ENCODE measurements around the gene HIC1. TPM values are rescaled to one million over a fixed set of nuclear protein-coding genes. Genes with fewer than 3 reads are reported as not detected.

Gene HIC1
- total and polyA plus RNA-seq, 8 donors = 17.4 to 37.5 (median 24.6) TPM

DNA sequence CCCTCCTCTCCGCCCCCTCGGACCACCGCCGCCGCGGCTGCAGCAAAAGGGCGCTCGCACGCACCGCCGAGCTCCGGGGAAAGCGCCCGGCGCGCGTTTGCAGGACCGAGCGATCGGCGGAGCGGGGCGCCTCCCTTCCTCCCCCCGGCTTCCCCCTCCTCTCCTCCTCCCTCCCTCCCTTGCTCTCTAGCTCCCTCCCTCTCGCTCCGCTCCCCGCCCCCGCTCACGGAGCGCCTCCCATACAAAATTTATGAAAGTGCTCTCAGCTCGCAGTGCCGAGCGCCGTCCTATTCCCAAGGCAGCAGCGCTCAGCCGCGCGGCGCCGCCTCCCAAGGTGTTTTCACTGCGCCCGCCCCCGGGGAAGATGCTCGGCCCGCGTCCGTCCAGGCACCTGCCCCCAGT, 29.7 kb upstream of the HIC1 start, which contains the start of gene RTN4RL1:
TSS of gene RTN4RL1 (minus strand) at position 115 of the 402 bp plus-strand sequence. CDS start 469 bp downstream, outside the sequence.
- intact Hi-C loops (cut with DNase I) = loop anchor here in 1 of 2 donors (5.0 kb wide), 1 partner anchor 118 kb away; no protein-coding TSS in a partner anchor
- peak within 1 kb of the TSS; percentile 42 to 51 for H3K4me3 ChIP-seq
- no peak within 1 kb of the TSS for H3K27ac ChIP-seq
- peaks cover 20 to 95% of the 10 kb centered on the region in 2 donors for H3K27me3 ChIP-seq
- ATAC-seq = peak; percentile 65
- peaks cover 14 to 37% of the 10 kb centered on the region in 2 donors for H3K4me1 ChIP-seq
- no peaks in the 10 kb centered on the region for H3K9me3 ChIP-seq
- TF ChIP-seq, protein P1, sequence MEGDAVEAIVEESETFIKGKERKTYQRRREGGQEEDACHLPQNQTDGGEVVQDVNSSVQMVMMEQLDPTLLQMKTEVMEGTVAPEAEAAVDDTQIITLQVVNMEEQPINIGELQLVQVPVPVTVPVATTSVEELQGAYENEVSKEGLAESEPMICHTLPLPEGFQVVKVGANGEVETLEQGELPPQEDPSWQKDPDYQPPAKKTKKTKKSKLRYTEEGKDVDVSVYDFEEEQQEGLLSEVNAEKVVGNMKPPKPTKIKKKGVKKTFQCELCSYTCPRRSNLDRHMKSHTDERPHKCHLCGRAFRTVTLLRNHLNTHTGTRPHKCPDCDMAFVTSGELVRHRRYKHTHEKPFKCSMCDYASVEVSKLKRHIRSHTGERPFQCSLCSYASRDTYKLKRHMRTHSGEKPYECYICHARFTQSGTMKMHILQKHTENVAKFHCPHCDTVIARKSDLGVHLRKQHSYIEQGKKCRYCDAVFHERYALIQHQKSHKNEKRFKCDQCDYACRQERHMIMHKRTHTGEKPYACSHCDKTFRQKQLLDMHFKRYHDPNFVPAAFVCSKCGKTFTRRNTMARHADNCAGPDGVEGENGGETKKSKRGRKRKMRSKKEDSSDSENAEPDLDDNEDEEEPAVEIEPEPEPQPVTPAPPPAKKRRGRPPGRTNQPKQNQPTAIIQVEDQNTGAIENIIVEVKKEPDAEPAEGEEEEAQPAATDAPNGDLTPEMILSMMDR (IDR thresholded peaks at IDR 0.05) = no peak
- DNase-seq = peak in 3 of 4 donors; percentile 57 to 90 (median 76)
- no peaks in the 10 kb centered on the region for H3K36me3 ChIP-seq

DNA sequence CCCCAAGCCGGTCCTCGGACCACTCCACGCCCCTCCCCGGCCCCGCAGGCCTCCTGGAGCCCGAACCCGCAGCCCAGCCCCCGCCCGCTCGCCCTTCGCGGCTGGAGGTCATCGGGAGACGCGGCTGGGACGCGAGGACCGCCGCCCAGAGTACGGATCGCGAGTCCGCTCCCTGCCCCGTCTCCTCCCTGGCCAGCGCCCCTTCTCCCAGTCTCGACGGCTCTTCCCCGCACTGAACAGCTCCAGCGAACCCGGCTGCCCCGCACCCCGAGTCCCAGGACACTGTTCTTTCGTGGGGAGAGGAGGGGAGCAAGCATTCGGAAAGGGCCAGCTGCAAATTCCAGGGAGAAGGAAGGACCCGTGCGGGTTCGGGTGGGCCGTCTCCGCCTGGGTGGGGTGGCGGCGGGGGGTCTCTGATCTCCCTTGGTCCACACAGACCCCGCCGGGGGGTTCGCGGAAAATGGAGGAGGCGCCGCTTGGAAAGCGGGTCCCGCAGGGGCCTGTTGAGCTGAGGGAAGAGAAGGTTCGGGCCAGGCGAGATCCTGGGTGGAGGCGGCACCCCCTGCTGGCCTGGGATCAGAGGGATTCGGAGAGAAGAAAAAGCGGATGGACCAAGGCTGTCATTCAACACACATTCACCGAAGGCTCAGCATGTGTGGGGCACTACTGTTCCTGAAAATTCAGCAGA, 29.1 kb upstream of the HIC1 start:
- Histone ChIP-seq H3K27ac (no peak overlapping the region), H3K36me3 (no peaks in the 10 kb centered on the region), H3K9me3 (no peaks in the 10 kb centered on the region), H3K4me3 (peak overlapping the region; percentile 42 to 51), H3K27me3 (peaks cover 20 to 90% of the 10 kb centered on the region in 2 donors), H3K4me1 (peaks cover 16 to 41% of the 10 kb centered on the region in 2 donors)
- TF ChIP-seq, protein P1 (IDR thresholded peaks at IDR 0.05) = peak; percentile 41 to 53
- ATAC-seq (peak; percentile 59), DNase-seq (peak in 3 of 4 donors; percentile 62 to 85 (median 77))
- intact Hi-C loops (cut with DNase I) = loop anchor here in 1 of 2 donors (5.0 kb wide), 1 partner anchor 118 kb away; no protein-coding TSS in a partner anchor

GRCh38 chr17:2027528-2028233, 27.2 kb upstream of the HIC1 start:
- ATAC-seq (no peak), DNase-seq (no peak)
- Histone ChIP-seq H3K9me3 (no peaks in the 10 kb centered on the region), H3K4me1 (peaks cover 20 to 52% of the 10 kb centered on the region in 2 donors), H3K27ac (no peak overlapping the region), H3K27me3 (peaks cover 20 to 76% of the 10 kb centered on the region in 2 donors), H3K4me3 (no peak overlapping the region), H3K36me3 (no peaks in the 10 kb centered on the region)
- intact Hi-C loops (cut with DNase I) = loop anchor here in 1 of 2 donors (5.0 kb wide), 1 partner anchor 120 kb away; no protein-coding TSS in a partner anchor
- TF ChIP-seq, protein P1 (IDR thresholded peaks at IDR 0.05) = no peak

DNA sequence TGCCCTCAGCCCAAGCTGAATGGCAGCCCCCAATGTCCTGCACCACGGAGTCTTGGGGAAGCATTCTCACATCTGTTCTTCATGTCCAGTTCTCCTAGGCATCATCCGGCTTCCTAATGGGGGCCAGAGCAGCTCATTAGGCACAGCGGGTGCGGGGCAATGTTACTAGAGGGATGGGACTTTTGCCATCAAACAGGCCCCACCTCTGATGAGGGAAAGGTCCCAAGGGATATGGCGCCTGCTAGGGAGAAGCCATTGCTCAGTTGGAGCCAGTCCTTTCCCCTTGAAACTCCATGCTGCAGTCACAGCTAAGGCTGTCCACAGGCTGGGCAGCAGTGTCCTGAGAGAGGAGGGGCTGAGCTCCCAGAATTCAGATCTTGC, 26.7 kb upstream of the HIC1 start:
- no peak overlapping the region for H3K4me3 ChIP-seq
- H3K9me3 ChIP-seq = no peaks in the 10 kb centered on the region
- intact Hi-C loops (cut with DNase I) = loop anchor here in 1 of 2 donors (5.0 kb wide), 1 partner anchor 121 kb away; no protein-coding TSS in a partner anchor
- H3K27me3 ChIP-seq = peaks cover 20 to 71% of the 10 kb centered on the region in 2 donors
- H3K36me3 ChIP-seq = no peaks in the 10 kb centered on the region
- no peak overlapping the region for H3K27ac ChIP-seq
- ATAC-seq (no peak), DNase-seq (no peak)
- peaks cover 20 to 46% of the 10 kb centered on the region in 2 donors for H3K4me1 ChIP-seq
- TF ChIP-seq, protein P1 (IDR thresholded peaks at IDR 0.05) = no peak

- Histone ChIP-seq H3K4me3 (no peak overlapping the region), H3K27me3 (peaks cover 19 to 66% of the 10 kb centered on the region in 2 donors), H3K4me1 (peaks cover 20 to 41% of the 10 kb centered on the region in 2 donors), H3K36me3 (peaks cover 0 to 4% of the 10 kb centered on the region in 2 donors), H3K9me3 (no peaks in the 10 kb centered on the region), H3K27ac (no peak overlapping the region)
- intact Hi-C loops (cut with DNase I) = loop anchor here in 1 of 2 donors (5.0 kb wide), 1 partner anchor 121 kb away; no protein-coding TSS in a partner anchor
- DNase-seq (no peak), ATAC-seq (no peak)
- TF ChIP-seq, protein P1 (IDR thresholded peaks at IDR 0.05) = no peak
Measured at GRCh38 chr17:2028737-2029136, 26.2 kb upstream of the HIC1 start.
